Fibroblast of the aortic adventitia (primary cell): ENCODE results near the gene TNS3. TPM values are rescaled to one million over a fixed set of nuclear protein-coding genes. Genes with fewer than 3 reads are reported as not detected.

Experiments used
- DNase-seq: peaks from one replicate; pipeline ENCODE4 v3.0.0-alpha.2; 2010; ENCODE audit warnings: low read depth
- H3K4me3 ChIP-seq: 2 replicates; pipeline ENCODE4 v1.5.1; 2011; ENCODE audit warnings: low read depth, mild to moderate bottlenecking, control low read depth, low read length, moderate library complexity
- total RNA-seq: library from RNA; depleted of rRNA; stranded (reverse); fragments of >200 nt; gene quantifications from 2 replicates; pipeline ENCODE4 v1.2.3, GENCODE V29; 2012; ENCODE audit warnings: low replicate concordance
- TF ChIP-seq, protein P1 (sequence below): IDR thresholded peaks from 2 replicates; pipeline ENCODE4 v1.5.1; 2011; ENCODE audit warnings: mild to moderate bottlenecking, low read length, control low read depth, inconsistent platforms; ENCODE audit not compliant: insufficient read depth

Gene TNS3
- total RNA-seq, 1 donor, result 28.3 TPM

DNA sequence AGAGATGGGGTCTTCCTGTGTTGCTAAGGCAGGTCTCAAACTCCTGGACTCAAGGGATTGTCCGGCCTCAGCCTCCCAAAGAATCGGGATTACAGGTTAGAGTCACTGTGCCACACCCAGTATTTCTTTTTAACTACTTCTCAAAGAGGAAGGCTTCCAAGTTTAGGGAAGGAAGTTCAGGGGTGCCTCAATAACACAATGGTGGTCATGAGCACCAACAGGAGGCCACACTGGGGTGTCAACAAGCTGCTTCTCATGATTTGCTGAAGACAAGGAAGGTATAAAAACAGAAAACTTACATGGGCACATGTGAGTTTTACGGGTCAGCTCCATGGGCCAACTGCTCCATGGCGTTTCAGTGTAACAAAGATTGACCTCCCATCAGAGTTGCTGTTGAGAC, 160.5 kb downstream of the TNS3 start:
- DNase-seq, result no peak
- TF ChIP-seq, protein P1, sequence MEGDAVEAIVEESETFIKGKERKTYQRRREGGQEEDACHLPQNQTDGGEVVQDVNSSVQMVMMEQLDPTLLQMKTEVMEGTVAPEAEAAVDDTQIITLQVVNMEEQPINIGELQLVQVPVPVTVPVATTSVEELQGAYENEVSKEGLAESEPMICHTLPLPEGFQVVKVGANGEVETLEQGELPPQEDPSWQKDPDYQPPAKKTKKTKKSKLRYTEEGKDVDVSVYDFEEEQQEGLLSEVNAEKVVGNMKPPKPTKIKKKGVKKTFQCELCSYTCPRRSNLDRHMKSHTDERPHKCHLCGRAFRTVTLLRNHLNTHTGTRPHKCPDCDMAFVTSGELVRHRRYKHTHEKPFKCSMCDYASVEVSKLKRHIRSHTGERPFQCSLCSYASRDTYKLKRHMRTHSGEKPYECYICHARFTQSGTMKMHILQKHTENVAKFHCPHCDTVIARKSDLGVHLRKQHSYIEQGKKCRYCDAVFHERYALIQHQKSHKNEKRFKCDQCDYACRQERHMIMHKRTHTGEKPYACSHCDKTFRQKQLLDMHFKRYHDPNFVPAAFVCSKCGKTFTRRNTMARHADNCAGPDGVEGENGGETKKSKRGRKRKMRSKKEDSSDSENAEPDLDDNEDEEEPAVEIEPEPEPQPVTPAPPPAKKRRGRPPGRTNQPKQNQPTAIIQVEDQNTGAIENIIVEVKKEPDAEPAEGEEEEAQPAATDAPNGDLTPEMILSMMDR, result no peak
- no peak overlapping the region for H3K4me3 ChIP-seq

DNA sequence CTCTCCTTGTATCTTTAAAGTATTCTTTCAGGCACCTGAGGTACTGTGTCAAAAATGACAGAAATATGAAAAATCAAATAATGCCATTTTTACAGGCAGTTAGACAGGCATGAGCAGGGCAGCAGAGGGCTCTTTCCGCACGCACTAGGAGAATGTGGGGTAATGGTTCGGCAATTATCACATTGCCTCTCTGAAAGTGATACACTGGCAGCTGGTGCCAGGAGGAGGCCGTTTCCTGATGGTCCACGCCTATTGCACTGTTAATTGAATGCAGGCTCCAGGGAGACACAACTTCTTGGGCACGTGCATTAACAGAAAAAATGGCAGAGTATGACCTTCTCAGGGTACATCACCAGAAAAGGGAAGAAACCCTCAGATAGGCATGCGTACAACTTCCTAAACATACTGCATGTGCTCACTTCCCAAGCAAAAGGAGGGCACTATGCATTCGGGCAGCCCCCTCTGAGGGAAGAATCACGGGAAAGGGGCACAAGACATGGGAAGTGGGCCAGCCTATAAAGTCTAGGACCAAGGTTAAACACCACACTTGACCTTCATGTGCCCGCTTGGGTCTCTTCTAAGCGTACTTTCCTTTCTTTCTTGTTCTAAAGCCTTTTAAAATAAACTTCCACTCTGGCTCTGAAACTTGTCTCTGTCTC, 161.7 kb downstream of the TNS3 start:
- no peak overlapping the region for H3K4me3 ChIP-seq
- no peak for DNase-seq
- TF ChIP-seq, protein P1, result no peak

DNA sequence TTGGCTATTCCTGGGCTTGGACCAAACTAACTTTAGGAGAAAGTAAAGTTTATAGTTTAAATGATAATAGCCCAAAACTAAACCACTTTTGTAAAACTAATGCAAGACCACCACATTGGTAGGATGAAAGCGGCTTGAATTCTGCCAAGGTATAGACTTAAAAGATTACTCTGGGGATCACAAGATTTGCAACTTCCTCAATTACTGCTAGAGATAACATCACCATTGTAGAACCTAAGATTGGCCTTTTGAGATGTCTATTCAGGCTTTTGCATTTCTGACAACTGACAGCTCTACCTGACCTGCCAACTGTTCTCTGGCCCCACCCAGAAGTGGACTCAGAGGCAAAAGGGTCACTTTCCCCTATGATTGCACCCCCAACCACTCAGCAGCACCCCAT, 162.4 kb downstream of the TNS3 start:
- H3K4me3 ChIP-seq, result no peak overlapping the region
- TF ChIP-seq, protein P1, result no peak
- no peak for DNase-seq

DNA sequence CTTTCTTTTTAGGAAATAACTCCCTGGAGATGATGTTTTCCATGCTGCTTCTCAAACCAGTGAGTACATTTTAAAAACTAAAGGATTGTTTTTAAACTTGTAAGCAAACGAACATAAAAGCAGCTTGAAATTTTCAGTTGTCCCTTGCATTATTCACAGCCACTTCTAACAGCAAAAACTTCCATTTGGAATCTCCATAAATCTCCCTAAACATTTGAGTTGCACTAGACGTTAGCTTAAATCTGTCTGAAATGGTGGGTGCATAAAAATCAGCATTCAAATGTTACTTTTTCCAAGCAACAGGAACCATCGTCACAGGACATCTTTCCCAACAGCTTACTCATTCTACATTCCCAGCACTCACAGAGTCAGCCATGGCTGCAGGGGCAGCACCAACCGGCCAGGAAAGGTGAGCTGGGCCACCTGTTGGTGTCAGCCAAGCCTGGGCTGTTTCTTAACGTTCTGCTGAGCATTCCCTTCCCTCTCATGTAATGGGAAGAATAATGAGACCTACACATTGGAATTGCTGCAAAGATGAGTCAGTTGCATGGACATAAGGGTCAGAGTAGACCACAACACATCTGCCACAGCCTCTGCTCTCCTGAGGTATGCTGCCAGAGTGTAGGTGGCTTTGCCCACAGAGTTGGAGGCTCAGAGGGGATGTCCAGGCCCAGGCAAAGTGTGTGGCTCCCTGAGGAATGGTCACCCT, 163.2 kb downstream of the TNS3 start:
- DNase-seq, result no peak
- TF ChIP-seq, protein P1, result no peak

DNA sequence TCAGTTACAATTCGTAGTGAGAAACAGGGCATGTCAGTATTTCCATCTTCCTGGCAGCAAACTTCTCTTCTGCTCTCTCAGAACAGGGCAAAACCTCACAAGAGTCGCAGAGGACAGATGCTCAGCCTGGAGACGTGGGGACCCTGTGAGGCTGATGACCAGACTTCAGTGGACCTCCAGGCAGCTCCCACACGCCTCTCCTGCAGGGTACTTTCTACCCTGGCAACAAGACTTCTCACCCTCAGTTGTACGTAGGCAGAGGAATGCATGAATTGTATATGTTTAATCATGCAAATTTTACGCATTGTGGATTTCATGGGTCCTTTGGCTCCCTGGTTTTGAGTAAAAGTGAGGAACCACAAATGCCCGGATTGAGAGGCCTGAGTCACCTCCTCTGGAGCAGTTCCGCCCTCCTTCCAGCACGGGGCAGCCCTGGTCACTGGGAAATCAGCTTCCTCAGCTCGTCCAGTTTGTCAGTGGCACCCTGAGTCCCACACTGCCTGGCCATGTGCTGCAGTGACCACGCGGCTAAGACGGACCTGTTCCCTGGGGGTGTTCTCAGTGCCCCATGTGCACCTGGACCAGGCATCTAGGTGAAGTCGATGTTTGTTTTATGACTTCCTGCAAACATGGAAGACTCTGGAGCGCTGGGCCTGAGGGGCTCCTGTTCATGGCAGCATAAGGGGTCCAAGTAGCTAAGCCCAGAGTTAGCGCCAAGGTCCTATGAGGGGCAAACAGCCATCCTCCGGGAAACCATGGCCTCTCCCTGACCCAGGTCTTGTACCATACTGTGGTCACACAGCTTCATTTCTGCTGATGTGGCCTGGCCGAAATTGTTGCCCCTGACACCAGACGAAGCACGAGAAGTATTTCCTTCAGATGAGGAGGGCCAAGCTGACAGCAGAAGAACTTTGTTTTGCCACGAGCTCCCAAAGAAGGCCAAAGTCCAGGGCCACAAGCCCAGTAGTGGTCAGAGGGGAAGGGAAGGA, 165.1 kb downstream of the TNS3 start:
- H3K4me3 ChIP-seq, result no peak overlapping the region
- TF ChIP-seq, protein P1, result no peak
- no peak for DNase-seq

More for the DNA sequence above, 163.2 kb downstream of the TNS3 start:
- H3K4me3 ChIP-seq, result no peak overlapping the region

DNA sequence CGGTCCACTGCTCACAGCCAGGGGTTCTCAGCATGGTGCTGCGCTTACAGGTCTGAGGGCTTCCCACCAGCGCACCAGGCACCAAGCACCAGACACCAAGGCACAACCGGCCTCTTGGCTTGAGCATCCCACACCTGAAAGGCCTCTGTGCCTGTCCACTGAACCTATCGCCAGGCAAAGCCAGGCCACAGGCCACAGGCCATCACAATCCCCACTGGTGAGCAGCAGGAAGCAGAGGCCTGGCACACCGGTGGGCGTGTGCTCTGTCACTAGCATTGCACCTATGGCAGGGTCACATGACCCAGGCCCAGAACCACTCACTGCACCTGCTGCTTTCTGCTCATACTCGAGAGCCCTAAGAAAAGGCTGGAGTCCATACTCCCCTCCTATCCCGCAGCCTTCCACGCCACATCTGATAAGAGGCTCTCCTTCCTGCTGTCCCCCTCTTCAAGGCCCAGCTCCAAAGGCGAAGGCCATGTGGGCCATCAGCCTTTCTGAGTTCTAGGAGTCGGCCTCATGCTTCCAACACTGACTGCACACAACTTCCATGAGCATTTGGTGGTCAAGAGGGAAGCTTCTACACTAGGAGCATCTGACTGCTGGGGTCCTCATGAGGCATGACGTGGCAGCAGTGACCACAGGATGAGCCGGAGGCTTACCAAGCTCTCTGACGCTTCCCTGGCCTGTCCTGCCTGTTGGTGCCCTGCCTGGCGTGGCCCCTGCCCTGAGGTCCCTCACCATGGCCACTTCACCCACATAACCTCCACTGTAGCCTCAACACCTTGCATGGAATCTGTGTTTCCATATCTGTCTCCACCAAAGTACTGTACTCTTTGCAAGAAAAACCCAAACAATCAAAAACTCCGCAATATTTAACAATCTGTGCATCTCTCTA, 166.3 kb downstream of the TNS3 start:
- no peak for DNase-seq
- no peak overlapping the region for H3K4me3 ChIP-seq
- TF ChIP-seq, protein P1, result no peak
